HEK293 (cell line): ENCODE measurements around the gene CTDSPL2.

ENCODE experiments used
- CTCF ChIA-PET: fragments of 350-600 bp; formaldehyde crosslinking; extraction: SDS; loops from one replicate; lab custom pipeline; 2021; ENCODE audit warnings: antibody characterized with exemption; lab: Yijun Ruan, JAX
- POLR2A ChIA-PET: fragments of 300-600 bp; formaldehyde crosslinking; extraction: SDS; loops from one replicate; lab custom pipeline; 2020; ENCODE audit warnings: antibody characterized with exemption, inconsistent platforms; lab: Yijun Ruan, JAX
- H3K27ac ChIP-seq: fragments of 200-500 bp; sonication (Bioruptor generic); 2 replicates; pipeline ENCODE4 v1.5.1; 2014; ENCODE audit warnings: low read depth, low read length, control low read depth, inconsistent platforms; ENCODE audit errors: extremely low read depth
- H3K36me3 ChIP-seq, 2 experiments: fragments of 200-500 bp in 1 of 2; sonication (Bioruptor generic) in 1 of 2; 1 replicate in 1 of 2; 2 replicates in 1 of 2; pipeline ENCODE4 v1.5.1; 2014 to 2017; ENCODE audit warnings: inconsistent platforms in 2 of 2, low read length in 2 of 2; ENCODE audit not compliant: control insufficient read depth in 2 of 2, insufficient read depth in 1 of 2
- H3K4me1 ChIP-seq: fragments of 200-500 bp; sonication (Bioruptor generic); 2 replicates; pipeline ENCODE4 v1.5.1; 2014; ENCODE audit warnings: mild to moderate bottlenecking, low read length, inconsistent platforms; ENCODE audit not compliant: control insufficient read depth, insufficient read depth
- H3K4me3 ChIP-seq: 2 replicates; pipeline ENCODE4 v1.5.1; 2011; ENCODE audit warnings: low read depth, mild to moderate bottlenecking, control low read depth, low read length, moderate library complexity
- H3K9me3 ChIP-seq: fragments of 200-500 bp; sonication (Bioruptor generic); 2 replicates; pipeline ENCODE4 v1.5.1; 2014; ENCODE audit warnings: low read depth, low read length, inconsistent platforms; ENCODE audit not compliant: control insufficient read depth, insufficient read depth
- BCL11A ChIP-seq: fragments of 450-650 bp; formaldehyde crosslinking; IDR thresholded peaks from 2 replicates; pipeline ENCODE4 v1.5.1; 2016; ENCODE audit warnings: low read depth, missing biosample characterization, missing genetic modification characterization
- GLIS1 ChIP-seq: fragments of 450-650 bp; formaldehyde crosslinking; IDR thresholded peaks from 2 replicates; pipeline ENCODE4 v1.5.1; 2016; ENCODE audit warnings: missing biosample characterization, missing genetic modification characterization
- OSR2 ChIP-seq: fragments of 450-650 bp; formaldehyde crosslinking; IDR thresholded peaks from 2 replicates; pipeline ENCODE4 v1.5.1; 2016; ENCODE audit warnings: missing biosample characterization, missing genetic modification characterization
- SCRT2 ChIP-seq: fragments of 450-650 bp; formaldehyde crosslinking; IDR thresholded peaks from 2 replicates; pipeline ENCODE4 v1.5.1; 2016; ENCODE audit warnings: missing biosample characterization, missing genetic modification characterization
- YY1 ChIP-seq: fragments of 450-650 bp; formaldehyde crosslinking; IDR thresholded peaks from 2 replicates; pipeline ENCODE4 v1.5.1; 2018; ENCODE audit warnings: missing biosample characterization, missing genetic modification characterization
- ZBTB10 ChIP-seq: fragments of 450-650 bp; formaldehyde crosslinking; IDR thresholded peaks from 2 replicates; pipeline ENCODE4 v1.5.1; 2016; ENCODE audit warnings: missing biosample characterization, missing genetic modification characterization
- ZEB2 ChIP-seq: fragments of 450-650 bp; formaldehyde crosslinking; IDR thresholded peaks from 2 replicates; pipeline ENCODE4 v1.5.1; 2016; ENCODE audit warnings: missing biosample characterization, missing genetic modification characterization
- ZNF132 ChIP-seq: fragments of 450-650 bp; formaldehyde crosslinking; IDR thresholded peaks from 2 replicates; pipeline ENCODE4 v1.5.1; 2017; ENCODE audit warnings: missing biosample characterization, missing genetic modification characterization, borderline replicate concordance
- ZNF155 ChIP-seq: fragments of 450-650 bp; formaldehyde crosslinking; IDR thresholded peaks from 2 replicates; pipeline ENCODE4 v1.5.1; 2016; ENCODE audit warnings: missing biosample characterization, missing genetic modification characterization
- ZNF169 ChIP-seq: fragments of 450-650 bp; formaldehyde crosslinking; IDR thresholded peaks from 2 replicates; pipeline ENCODE4 v1.5.1; 2016; ENCODE audit warnings: missing biosample characterization, missing genetic modification characterization
- ZNF174 ChIP-seq: fragments of 450-650 bp; formaldehyde crosslinking; IDR thresholded peaks from 2 replicates; pipeline ENCODE4 v1.5.0; 2017; ENCODE audit warnings: missing biosample characterization, mild to moderate bottlenecking, missing genetic modification characterization
- ZNF18 ChIP-seq: fragments of 450-650 bp; formaldehyde crosslinking; IDR thresholded peaks from 2 replicates; pipeline ENCODE4 v1.5.1; 2016; ENCODE audit warnings: missing biosample characterization, missing genetic modification characterization
- ZNF19 ChIP-seq: fragments of 450-650 bp; formaldehyde crosslinking; IDR thresholded peaks from 2 replicates; pipeline ENCODE4; 2016; ENCODE audit warnings: missing biosample characterization, missing genetic modification characterization, low read depth
- ZNF211 ChIP-seq: fragments of 450-650 bp; formaldehyde crosslinking; IDR thresholded peaks from 2 replicates; pipeline ENCODE4 v1.5.1; 2016; ENCODE audit warnings: low read depth, missing biosample characterization, missing genetic modification characterization
- ZNF214 ChIP-seq: fragments of 450-650 bp; formaldehyde crosslinking; IDR thresholded peaks from 2 replicates; pipeline ENCODE4 v1.5.1; 2017; ENCODE audit warnings: missing biosample characterization, mild to moderate bottlenecking, missing genetic modification characterization, borderline replicate concordance
- ZNF248 ChIP-seq: fragments of 450-650 bp; formaldehyde crosslinking; IDR thresholded peaks from 2 replicates; pipeline ENCODE4 v1.5.1; 2017; ENCODE audit warnings: missing biosample characterization, missing genetic modification characterization
- ZNF26 ChIP-seq: fragments of 450-650 bp; formaldehyde crosslinking; IDR thresholded peaks from 2 replicates; pipeline ENCODE4 v1.5.1; 2016; ENCODE audit warnings: missing biosample characterization, missing genetic modification characterization
- ZNF354C ChIP-seq: fragments of 450-650 bp; formaldehyde crosslinking; IDR thresholded peaks from 2 replicates; pipeline ENCODE4 v1.5.1; 2016; ENCODE audit warnings: missing biosample characterization, missing genetic modification characterization, low read depth, borderline replicate concordance
- ZNF514 ChIP-seq: fragments of 450-650 bp; formaldehyde crosslinking; IDR thresholded peaks from 2 replicates; pipeline ENCODE4 v1.5.1; 2016; ENCODE audit warnings: missing biosample characterization, missing genetic modification characterization
- ZNF585B ChIP-seq: fragments of 450-650 bp; formaldehyde crosslinking; IDR thresholded peaks from 2 replicates; pipeline ENCODE4 v1.5.1; 2016; ENCODE audit warnings: missing biosample characterization, missing genetic modification characterization
- ZNF600 ChIP-seq: fragments of 450-650 bp; formaldehyde crosslinking; IDR thresholded peaks from 2 replicates; pipeline ENCODE4 v1.5.1; 2016; ENCODE audit warnings: missing biosample characterization, missing genetic modification characterization
- ZNF621 ChIP-seq: fragments of 450-650 bp; formaldehyde crosslinking; IDR thresholded peaks from 2 replicates; pipeline ENCODE4 v1.5.1; 2017; ENCODE audit warnings: missing biosample characterization, missing genetic modification characterization
- ZNF629 ChIP-seq: fragments of 450-650 bp; formaldehyde crosslinking; IDR thresholded peaks from 2 replicates; pipeline ENCODE4 v1.5.1; 2017; ENCODE audit warnings: missing biosample characterization, missing genetic modification characterization
- ZNF664 ChIP-seq: fragments of 450-650 bp; formaldehyde crosslinking; IDR thresholded peaks from 2 replicates; pipeline ENCODE4 v1.5.1; 2016; ENCODE audit warnings: missing biosample characterization, missing genetic modification characterization
- ZNF670 ChIP-seq: fragments of 450-650 bp; formaldehyde crosslinking; IDR thresholded peaks from 2 replicates; pipeline ENCODE4 v1.5.1; 2016; ENCODE audit warnings: missing biosample characterization, missing genetic modification characterization, low read depth
- ZNF692 ChIP-seq: fragments of 450-650 bp; formaldehyde crosslinking; IDR thresholded peaks from 2 replicates; pipeline ENCODE4 v1.5.1; 2016; ENCODE audit warnings: missing biosample characterization, missing genetic modification characterization
- ZNF791 ChIP-seq: fragments of 450-650 bp; formaldehyde crosslinking; IDR thresholded peaks from 2 replicates; pipeline ENCODE4 v1.5.1; 2016; ENCODE audit warnings: missing biosample characterization, missing genetic modification characterization

Gene CTDSPL2

GRCh38 chr15:44490622-44491021, 63.2 kb downstream of the CTDSPL2 start:
- no peak overlapping the region for H3K27ac ChIP-seq
- ChIA-PET POLR2A (interaction anchor here (0.6 kb wide), 1 partner anchor 178 kb away, joined by 3 read pairs; no protein-coding TSS in a partner anchor), CTCF (interaction anchor here (0.8 to 3.8 kb wide), 2 partner anchors 9 to 11 kb away, joined by 3 to 10 read pairs; no protein-coding TSS in a partner anchor)
- H3K4me3 ChIP-seq, result no peak overlapping the region
- H3K36me3 ChIP-seq, result peaks cover 13 to 33% of the 10 kb centered on the region in 2 experiments; a peak in 2 of 3 replicates
- no peaks in the 10 kb centered on the region for H3K9me3 ChIP-seq
- no peak for TF ChIP-seq ZNF692 (tag by site-specific recombination)
- peak; percentile 83 for TF ChIP-seq SCRT2 (tag by site-specific recombination)
- TF ChIP-seq ZNF18 (tag by site-specific recombination), result no peak
- TF ChIP-seq ZNF248 (tag by site-specific recombination), result no peak
- TF ChIP-seq ZNF600 (tag by site-specific recombination), result peak; percentile 89
- H3K4me1 ChIP-seq, result peaks cover 4% of the 10 kb centered on the region

- no peaks in the 10 kb centered on the region for H3K9me3 ChIP-seq
- CTCF ChIA-PET, result interaction anchor here (3.8 kb wide), 1 partner anchor 9 kb away, joined by 10 read pairs; no protein-coding TSS in a partner anchor
- TF ChIP-seq ZNF791 (tag by site-specific recombination) (no peak), ZNF629 (no peak), ZNF664 (tag by site-specific recombination) (no peak), ZNF585B (tag by site-specific recombination) (no peak), ZNF211 (no peak), BCL11A (tag by site-specific recombination) (no peak), ZNF354C (tag by site-specific recombination) (no peak), GLIS1 (no peak), OSR2 (no peak), YY1 (tag by site-specific recombination) (no peak), ZNF214 (no peak), ZNF132 (tag by site-specific recombination) (no peak), ZNF621 (no peak), ZNF155 (tag by site-specific recombination) (no peak), ZNF514 (no peak)
- no peak overlapping the region for H3K27ac ChIP-seq
- H3K4me1 ChIP-seq, result peaks cover 4% of the 10 kb centered on the region
- no peak overlapping the region for H3K4me3 ChIP-seq
- peaks cover 12 to 32% of the 10 kb centered on the region in 2 experiments; a peak in 2 of 3 replicates for H3K36me3 ChIP-seq
- POLR2A ChIA-PET, result no interaction called here
These were observed 64.6 kb downstream of the CTDSPL2 start for GRCh38 chr15:44492040-44492439.

- H3K9me3 ChIP-seq, result no peaks in the 10 kb centered on the region
- peaks cover 12 to 27% of the 10 kb centered on the region in 2 experiments; a peak in 2 of 3 replicates for H3K36me3 ChIP-seq
- H3K4me1 ChIP-seq, result peaks cover 4% of the 10 kb centered on the region
- no peak overlapping the region for H3K4me3 ChIP-seq
- POLR2A ChIA-PET, result no interaction called here
- CTCF ChIA-PET, result interaction anchor here (3.8 kb wide), 1 partner anchor 9 kb away, joined by 10 read pairs; no protein-coding TSS in a partner anchor
- H3K27ac ChIP-seq, result no peak overlapping the region
- TF ChIP-seq YY1 (tag by site-specific recombination) (no peak), ZNF26 (tag by site-specific recombination) (no peak), ZBTB10 (tag by site-specific recombination) (no peak), ZEB2 (tag by site-specific recombination) (no peak), ZNF19 (tag by site-specific recombination) (no peak), ZNF169 (no peak), ZNF670 (no peak), ZNF174 (no peak)
These were observed 65.2 kb downstream of the CTDSPL2 start for GRCh38 chr15:44492672-44493071.
